Epithelial cell of proximal tubule (primary cell): ENCODE data around the gene MARS1. TPM values are rescaled to one million over a fixed set of nuclear protein-coding genes. Genes with fewer than 3 reads are reported as not detected.

Experiments used
- DNase-seq: peaks from one replicate; pipeline ENCODE4 v3.0.0-alpha.2; 2011; ENCODE audit warnings: low read depth
- H3K4me3 ChIP-seq: 2 replicates; pipeline ENCODE4 v1.5.1; 2011; ENCODE audit warnings: low read depth, mild to moderate bottlenecking, low read length
- total RNA-seq: library from RNA; depleted of rRNA; stranded (reverse); fragments of >200 nt; gene quantifications from 2 replicates; pipeline ENCODE4 v1.2.3, GENCODE V29; 2015
- TF ChIP-seq, protein P1 (sequence below): conservative IDR thresholded peaks from 2 replicates; pipeline ENCODE4 v1.5.1; 2012; ENCODE audit warnings: low read depth, mild to moderate bottlenecking, low read length

Gene MARS1
- total RNA-seq, 1 donor from 2014 or later, result 107 TPM

DNA sequence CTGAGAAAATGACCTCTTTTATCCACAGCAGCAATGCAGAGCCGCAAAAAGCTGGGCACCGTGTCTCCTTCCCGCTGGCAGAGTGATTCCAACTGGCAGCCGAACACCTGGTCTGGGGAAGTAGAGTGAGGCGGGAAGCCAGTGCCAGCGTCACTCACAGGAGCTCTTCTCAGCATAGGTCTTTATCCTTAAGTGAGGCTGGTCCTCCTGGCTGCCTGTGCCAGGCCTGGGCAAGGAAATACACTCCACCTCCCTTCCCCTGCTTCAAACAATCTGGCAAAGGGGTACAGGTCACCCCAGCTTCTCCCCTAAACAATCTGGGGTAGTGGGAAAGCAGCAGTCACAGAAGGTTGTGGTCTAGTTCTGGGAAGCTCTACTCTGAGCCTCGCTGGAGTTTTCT lies 13.0 kb upstream of the MARS1 start:
- no peak overlapping the region for H3K4me3 ChIP-seq
- TF ChIP-seq, protein P1, sequence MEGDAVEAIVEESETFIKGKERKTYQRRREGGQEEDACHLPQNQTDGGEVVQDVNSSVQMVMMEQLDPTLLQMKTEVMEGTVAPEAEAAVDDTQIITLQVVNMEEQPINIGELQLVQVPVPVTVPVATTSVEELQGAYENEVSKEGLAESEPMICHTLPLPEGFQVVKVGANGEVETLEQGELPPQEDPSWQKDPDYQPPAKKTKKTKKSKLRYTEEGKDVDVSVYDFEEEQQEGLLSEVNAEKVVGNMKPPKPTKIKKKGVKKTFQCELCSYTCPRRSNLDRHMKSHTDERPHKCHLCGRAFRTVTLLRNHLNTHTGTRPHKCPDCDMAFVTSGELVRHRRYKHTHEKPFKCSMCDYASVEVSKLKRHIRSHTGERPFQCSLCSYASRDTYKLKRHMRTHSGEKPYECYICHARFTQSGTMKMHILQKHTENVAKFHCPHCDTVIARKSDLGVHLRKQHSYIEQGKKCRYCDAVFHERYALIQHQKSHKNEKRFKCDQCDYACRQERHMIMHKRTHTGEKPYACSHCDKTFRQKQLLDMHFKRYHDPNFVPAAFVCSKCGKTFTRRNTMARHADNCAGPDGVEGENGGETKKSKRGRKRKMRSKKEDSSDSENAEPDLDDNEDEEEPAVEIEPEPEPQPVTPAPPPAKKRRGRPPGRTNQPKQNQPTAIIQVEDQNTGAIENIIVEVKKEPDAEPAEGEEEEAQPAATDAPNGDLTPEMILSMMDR, result no peak
- DNase-seq, result no peak

DNA sequence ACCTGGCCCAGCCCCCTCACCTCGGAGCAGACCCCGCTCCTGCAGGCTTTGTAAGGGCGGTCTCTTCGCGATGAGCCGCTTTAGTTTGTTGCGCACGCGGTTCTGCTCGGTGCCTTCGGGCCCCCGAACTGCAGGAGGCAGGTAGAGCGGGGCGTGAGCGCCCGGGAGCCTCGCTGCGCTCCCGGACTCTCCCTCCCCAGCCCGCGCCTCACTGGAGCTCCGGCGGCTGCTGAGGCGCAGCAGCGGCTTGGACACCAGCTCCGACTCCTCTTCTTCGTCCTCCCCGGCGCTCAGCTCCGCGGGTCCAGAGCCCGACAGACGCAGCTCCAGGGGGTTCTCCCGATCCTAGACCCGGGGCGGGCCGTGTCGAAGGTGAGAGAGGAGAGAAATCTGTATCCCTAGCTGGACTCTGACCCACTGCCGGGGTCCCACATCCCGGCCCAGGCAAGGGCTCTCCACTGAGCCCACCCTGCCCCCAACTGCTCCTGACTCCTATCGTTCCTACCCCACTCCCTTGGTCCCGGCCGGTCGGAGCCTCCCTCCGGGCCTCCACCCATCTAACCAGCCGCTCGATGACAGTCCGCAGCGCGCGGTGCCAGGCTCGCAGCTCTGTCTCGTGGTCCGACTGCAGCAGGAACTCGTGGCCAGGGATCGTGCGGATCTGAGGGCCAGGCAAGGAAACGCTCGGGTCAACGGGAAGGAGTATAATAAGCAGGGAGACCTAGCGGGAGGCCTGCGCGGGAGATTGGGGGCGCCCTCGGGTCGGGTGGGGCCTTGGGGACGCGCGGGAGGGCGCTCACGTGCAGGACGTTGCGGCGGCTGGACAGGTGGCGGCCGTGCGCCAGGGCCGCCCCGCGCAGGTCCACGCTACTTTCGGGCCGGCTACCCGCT lies 12.4 kb upstream of the MARS1 start:
- TF ChIP-seq, protein P1, result no peak
- no peak for DNase-seq

DNA sequence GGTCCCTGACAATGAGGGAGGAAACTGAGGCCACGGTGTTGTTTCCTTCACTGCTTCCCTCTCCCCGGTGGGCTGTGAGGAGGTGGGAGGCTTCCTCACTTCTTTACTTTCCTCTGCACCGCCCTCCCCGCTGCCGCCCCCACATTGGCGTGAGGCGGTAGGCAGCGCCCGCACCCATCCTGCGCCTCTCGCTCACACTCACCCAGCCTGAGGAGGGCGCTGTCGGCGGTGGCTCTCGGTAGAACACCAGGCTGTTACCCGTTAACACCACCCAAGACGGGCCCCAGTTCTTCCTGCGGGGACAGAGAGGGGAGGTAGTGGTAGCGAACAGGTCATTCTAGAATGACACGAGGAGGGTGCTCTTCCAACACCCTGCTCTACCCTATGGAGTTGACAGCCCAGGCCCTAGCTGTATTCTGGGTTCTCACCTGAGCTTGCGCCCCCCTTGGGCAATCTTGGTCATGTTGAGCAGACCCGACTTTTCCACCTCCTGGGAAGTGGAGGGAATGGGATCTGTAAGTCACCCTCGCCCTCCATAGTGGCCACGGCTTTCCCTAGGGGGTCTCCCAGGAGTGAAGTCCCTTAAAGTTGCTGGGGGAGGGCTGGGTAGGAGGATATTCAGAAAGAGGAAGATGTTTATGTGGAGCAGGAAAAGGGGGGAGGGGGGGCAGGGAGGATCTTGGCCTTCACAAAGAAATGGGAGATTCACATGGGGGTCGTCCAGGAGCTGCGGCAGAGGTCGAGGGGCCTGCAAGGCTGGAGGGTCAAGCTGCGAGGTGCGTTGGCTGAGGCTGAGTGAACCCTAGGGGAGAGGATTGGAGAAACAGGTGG lies 11.5 kb upstream of the MARS1 start:
- peak overlapping the region; percentile 34 for H3K4me3 ChIP-seq
- no peak for DNase-seq
- TF ChIP-seq, protein P1, result peak; percentile 36

More for the DNA sequence above, 12.4 kb upstream of the MARS1 start:
- H3K4me3 ChIP-seq, result peak overlapping the region; percentile 34

DNA sequence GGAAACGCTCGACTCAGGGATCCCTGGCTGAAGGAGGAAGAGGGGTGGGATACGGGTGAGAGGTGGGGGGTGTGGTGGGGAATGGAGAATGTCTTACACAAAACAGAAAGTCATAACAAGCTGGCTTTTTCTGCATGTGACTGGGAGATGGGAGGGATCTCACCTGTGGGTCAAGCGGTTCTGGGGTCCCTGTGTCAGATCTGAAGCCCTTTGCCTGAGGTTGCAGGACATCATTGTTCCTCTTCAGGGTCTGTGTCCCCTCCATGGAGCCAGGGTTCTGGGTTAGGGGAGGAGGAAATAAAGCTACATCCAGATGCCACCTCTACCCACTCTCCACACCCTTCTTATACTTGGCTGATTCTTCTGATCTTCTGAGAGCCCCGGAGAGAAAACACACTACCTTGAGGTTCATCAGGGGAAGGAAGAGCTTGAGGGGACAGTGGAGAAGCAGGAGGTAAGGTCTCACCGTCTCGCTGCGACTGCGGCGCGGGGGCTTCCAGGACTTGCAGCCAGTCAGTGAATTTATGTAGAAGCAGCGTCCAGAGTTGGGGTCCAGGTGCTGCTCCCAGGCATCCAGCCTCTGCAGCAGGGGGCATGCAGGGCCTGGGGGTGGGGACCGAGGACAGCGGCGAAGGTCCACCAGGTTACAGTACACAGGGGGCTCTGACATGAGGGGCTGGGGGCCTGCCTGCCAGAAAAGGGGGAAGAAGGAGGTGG lies 10.7 kb upstream of the MARS1 start:
- TF ChIP-seq, protein P1, result no peak
- no peak for DNase-seq
- H3K4me3 ChIP-seq, result no peak overlapping the region

DNA sequence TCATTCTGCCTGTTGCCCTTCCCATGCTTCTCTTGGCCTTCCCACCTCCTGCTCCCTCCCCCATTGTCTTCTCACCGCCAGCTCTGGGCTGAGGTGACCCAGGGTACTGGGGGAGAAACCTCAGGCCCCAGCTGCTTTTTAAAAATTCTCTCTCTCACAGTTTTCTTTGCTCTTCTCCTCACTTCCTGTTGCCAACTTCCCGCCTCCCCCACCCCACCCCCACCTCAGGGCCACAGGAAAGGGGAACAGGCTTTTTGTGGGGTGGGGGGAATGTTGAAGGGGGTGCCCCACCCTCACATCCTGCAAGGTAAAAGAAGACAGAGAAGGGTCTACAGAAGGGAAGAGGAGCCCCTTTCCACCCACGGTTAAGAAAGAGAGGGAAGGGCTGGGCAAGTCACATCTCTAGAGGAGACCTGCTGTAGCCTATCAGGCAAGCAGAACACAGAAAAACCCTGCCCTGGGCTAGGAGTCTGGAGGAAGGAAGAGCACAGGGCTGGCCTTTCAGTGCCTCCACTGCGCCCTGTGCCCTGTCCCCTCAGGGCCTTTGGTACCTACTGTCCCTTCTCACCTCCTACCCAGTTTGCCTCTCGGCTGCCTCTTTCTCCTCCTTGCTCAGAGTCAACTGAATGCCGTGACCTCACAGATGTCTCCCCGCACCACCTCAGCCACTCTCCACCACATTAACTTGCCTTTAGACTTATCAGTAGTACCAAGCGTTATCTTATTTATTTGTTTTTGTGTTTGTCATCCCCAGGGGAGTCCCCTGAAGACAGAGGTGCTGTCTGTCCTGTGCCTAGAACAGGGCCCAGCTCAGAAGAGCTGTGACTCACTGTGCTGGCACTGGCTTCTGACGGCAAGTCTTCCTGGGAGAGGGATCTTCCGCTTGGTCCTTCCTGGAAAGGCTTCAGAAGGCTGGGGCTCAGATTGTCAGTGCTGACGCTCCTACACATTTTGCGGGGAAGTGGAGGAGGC lies 9.9 kb upstream of the MARS1 start:
- no peak overlapping the region for H3K4me3 ChIP-seq
- DNase-seq, result no peak
- TF ChIP-seq, protein P1, result no peak

DNA sequence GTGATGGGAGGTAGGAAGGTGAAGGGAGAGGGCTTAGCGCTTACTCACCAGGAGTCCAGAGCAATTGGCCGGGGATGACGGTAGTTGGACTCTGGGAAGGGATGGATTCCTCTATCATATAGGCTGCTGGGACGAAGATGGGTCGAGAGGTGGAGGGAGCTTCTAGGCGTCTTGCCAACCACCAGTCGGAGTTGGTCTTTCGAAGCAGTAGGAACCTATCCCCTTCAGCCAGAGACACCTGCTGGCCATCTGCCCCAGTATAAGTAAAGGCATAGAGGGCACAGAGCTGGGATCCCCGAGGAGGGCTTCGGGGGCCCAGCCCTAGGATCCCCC lies 8.9 kb upstream of the MARS1 start:
- H3K4me3 ChIP-seq, result no peak overlapping the region
- no peak for DNase-seq
- TF ChIP-seq, protein P1, result no peak
